GM21390 (cell line): ENCODE measurements around the gene CPNE9.

Experiments used
- ATAC-seq: cut with Tn5 transposase; IDR thresholded peaks from one replicate; pipeline ENCODE4 v1.9.1; 2021; ENCODE audit not compliant: unreplicated experiment

CPNE9 gene

GRCh38 chr3:9703736-9704346, at the start of gene CPNE9:
Gene CPNE9 (plus strand): TSS chr3:9703833. CDS start chr3:9703997, 164 bp downstream.
- no peak for ATAC-seq

- no peak for ATAC-seq
Measured at GRCh38 chr3:9659849-9660248, 43.8 kb upstream of the CPNE9 start.

- ATAC-seq = no peak
Measured at GRCh38 chr3:9660972-9661371, 42.7 kb upstream of the CPNE9 start.

GRCh38 chr3:9664119-9664751, 39.4 kb upstream of the CPNE9 start:
- no peak for ATAC-seq

- ATAC-seq = no peak
Measured at GRCh38 chr3:9666704-9667445, 36.8 kb upstream of the CPNE9 start.

GRCh38 chr3:9669277-9669676, 34.4 kb upstream of the CPNE9 start:
- no peak for ATAC-seq

- ATAC-seq = no peak
Measured at GRCh38 chr3:9669720-9670432, 33.8 kb upstream of the CPNE9 start.

GRCh38 chr3:9673082-9673481, 30.6 kb upstream of the CPNE9 start:
- no peak for ATAC-seq

- no peak for ATAC-seq
Measured at GRCh38 chr3:9673752-9674151, 29.9 kb upstream of the CPNE9 start.

- no peak for ATAC-seq
Measured at GRCh38 chr3:9675736-9676290, 27.8 kb upstream of the CPNE9 start.

GRCh38 chr3:9676785-9677184, 26.8 kb upstream of the CPNE9 start:
- no peak for ATAC-seq

- no peak for ATAC-seq
Measured at GRCh38 chr3:9678493-9678892, 25.1 kb upstream of the CPNE9 start.

- no peak for ATAC-seq
Measured at GRCh38 chr3:9679476-9680080, 24.1 kb upstream of the CPNE9 start.

GRCh38 chr3:9681011-9681722, 22.5 kb upstream of the CPNE9 start:
- ATAC-seq = no peak

GRCh38 chr3:9681723-9682081, 21.9 kb upstream of the CPNE9 start:
- ATAC-seq = no peak

GRCh38 chr3:9682096-9682495, 21.5 kb upstream of the CPNE9 start:
- ATAC-seq = no peak

GRCh38 chr3:9683426-9683825, 20.2 kb upstream of the CPNE9 start:
- no peak for ATAC-seq

- ATAC-seq = no peak
Measured at GRCh38 chr3:9685216-9686049, 18.2 kb upstream of the CPNE9 start.

- ATAC-seq = no peak
Measured at GRCh38 chr3:9686050-9686550, 17.5 kb upstream of the CPNE9 start.
